DOHH2 (cell line): ENCODE measurements around the gene VAPA.
A peak's percentile ranks its signal among the peaks of the same experiment; 100 is the strongest.

Source experiments
- H3F3A ChIP-seq: fragments of 200-600 bp; sonication (generic), shearing (Covaris generic); 2 replicates; pipeline ENCODE4 v1.6.0; 2016; ENCODE audit warnings: antibody characterized with exemption, mild to moderate bottlenecking; ENCODE audit not compliant: control insufficient read depth, insufficient read depth
- H3K27ac ChIP-seq: fragments of 200-600 bp; sonication (generic); 2 replicates; pipeline ENCODE4 v1.5.1; 2014; ENCODE audit warnings: low read depth, mild to moderate bottlenecking, low read length, moderate library complexity
- H3K27me3 ChIP-seq: fragments of 200-600 bp; sonication (generic); 2 replicates; pipeline ENCODE4 v1.6.1; 2014; ENCODE audit warnings: mild to moderate bottlenecking, low read length, mixed read lengths; ENCODE audit not compliant: control insufficient read depth
- H3K36me3 ChIP-seq: fragments of 200-600 bp; sonication (generic); 2 replicates; pipeline ENCODE4 v1.6.1; 2014; ENCODE audit warnings: mild to moderate bottlenecking, low read length, moderate library complexity, mixed read lengths; ENCODE audit not compliant: control insufficient read depth
- H3K4me1 ChIP-seq: fragments of 200-600 bp; sonication (generic); 2 replicates; pipeline ENCODE4 v1.6.1; 2014; ENCODE audit warnings: mild to moderate bottlenecking, low read length, mixed read lengths; ENCODE audit not compliant: control insufficient read depth
- H3K4me2 ChIP-seq: fragments of 200-600 bp; sonication (generic); 2 replicates; pipeline ENCODE4 v1.6.0; 2014; ENCODE audit warnings: mild to moderate bottlenecking, low read length, moderate library complexity
- H3K4me3 ChIP-seq: fragments of 200-600 bp; sonication (generic); 2 replicates; pipeline ENCODE4 v1.5.1; 2014; ENCODE audit warnings: mild to moderate bottlenecking, low read length, mixed read lengths
- H3K79me2 ChIP-seq: fragments of 200-600 bp; sonication (generic); 2 replicates; pipeline ENCODE4 v1.6.1; 2014; ENCODE audit warnings: mild to moderate bottlenecking, low read length, mixed read lengths; ENCODE audit not compliant: control insufficient read depth
- H3K9me2 ChIP-seq: fragments of 200-600 bp; sonication (generic); replicated peaks from 2 replicates; pipeline ENCODE4 v1.6.1; 2014; ENCODE audit warnings: mild to moderate bottlenecking, low read length, mixed read lengths; ENCODE audit not compliant: control insufficient read depth
- H3K9me3 ChIP-seq: fragments of 200-600 bp; sonication (generic); 2 replicates; pipeline ENCODE4 v1.6.1; 2014; ENCODE audit warnings: antibody characterized with exemption, low read length, mixed read lengths; ENCODE audit not compliant: control insufficient read depth, insufficient read depth
- H4K20me1 ChIP-seq: fragments of 200-600 bp; sonication (generic); 2 replicates; pipeline ENCODE4 v1.6.0; 2014; ENCODE audit warnings: low read depth, mild to moderate bottlenecking, antibody characterized with exemption, low read length, moderate library complexity; ENCODE audit not compliant: control insufficient read depth, insufficient read depth
- CTCF ChIP-seq: fragments of 200-600 bp; sonication (generic); IDR thresholded peaks from one replicate; pipeline ENCODE4 v1.5.1; 2014; ENCODE audit warnings: antibody characterized with exemption, mild to moderate bottlenecking, low read depth, low read length; ENCODE audit not compliant: poor library complexity, severe bottlenecking
- EZH2phosphoT487 ChIP-seq: fragments of 200-600 bp; sonication (generic); IDR thresholded peaks from 2 replicates; pipeline ENCODE4 v1.6.1; 2017; ENCODE audit warnings: borderline replicate concordance, mild to moderate bottlenecking, antibody characterized with exemption, low read length, moderate library complexity, mixed read lengths

Gene VAPA

GRCh38 chr18:9926223-9926894 lies 12.5 kb downstream of the VAPA start:
- peaks cover 60% of the 10 kb centered on the region for H4K20me1 ChIP-seq
- TF ChIP-seq CTCF (no peak), EZH2phosphoT487 (no peak)
- H3F3A ChIP-seq: no peaks in the 10 kb centered on the region
- H3K4me2 ChIP-seq: peak overlapping the region; percentile 29
- H3K36me3 ChIP-seq: peaks cover 16% of the 10 kb centered on the region
- no peak overlapping the region for H3K27ac ChIP-seq
- H3K27me3 ChIP-seq: no peaks in the 10 kb centered on the region
- H3K4me3 ChIP-seq: no peak overlapping the region
- H3K9me3 ChIP-seq: no peaks in the 10 kb centered on the region
- H3K9me2 ChIP-seq: no peaks in the 10 kb centered on the region
- H3K79me2 ChIP-seq: peaks cover 100% of the 10 kb centered on the region
- H3K4me1 ChIP-seq: peaks cover 56% of the 10 kb centered on the region

GRCh38 chr18:9926977-9927376 lies 13.2 kb downstream of the VAPA start:
- no peak overlapping the region for H3K4me3 ChIP-seq
- H4K20me1 ChIP-seq: peaks cover 56% of the 10 kb centered on the region
- H3K79me2 ChIP-seq: peaks cover 100% of the 10 kb centered on the region
- H3K9me3 ChIP-seq: no peaks in the 10 kb centered on the region
- no peaks in the 10 kb centered on the region for H3K27me3 ChIP-seq
- H3K36me3 ChIP-seq: peaks cover 21% of the 10 kb centered on the region
- H3K27ac ChIP-seq: no peak overlapping the region
- TF ChIP-seq CTCF (no peak), EZH2phosphoT487 (no peak)
- no peaks in the 10 kb centered on the region for H3K9me2 ChIP-seq
- no peaks in the 10 kb centered on the region for H3F3A ChIP-seq
- H3K4me2 ChIP-seq: peak overlapping the region; percentile 29
- H3K4me1 ChIP-seq: peaks cover 51% of the 10 kb centered on the region

- no peaks in the 10 kb centered on the region for H3F3A ChIP-seq
- H3K27ac ChIP-seq: no peak overlapping the region
- no peaks in the 10 kb centered on the region for H3K9me2 ChIP-seq
- peaks cover 24% of the 10 kb centered on the region for H3K36me3 ChIP-seq
- TF ChIP-seq EZH2phosphoT487 (no peak), CTCF (no peak)
- no peaks in the 10 kb centered on the region for H3K27me3 ChIP-seq
- H4K20me1 ChIP-seq: peaks cover 56% of the 10 kb centered on the region
- H3K9me3 ChIP-seq: no peaks in the 10 kb centered on the region
- no peak overlapping the region for H3K4me3 ChIP-seq
- peak overlapping the region; percentile 29 for H3K4me2 ChIP-seq
- peaks cover 100% of the 10 kb centered on the region for H3K79me2 ChIP-seq
- H3K4me1 ChIP-seq: peaks cover 46% of the 10 kb centered on the region
Measured at GRCh38 chr18:9927392-9928063, 13.7 kb downstream of the VAPA start.
